Measurements from ENCODE around the gene ASB10.

The ASB10 gene

GRCh38 chr7:151143261-151144015 lies 43.6 kb downstream of the ASB10 start:
- H3K4ac ChIP-seq (ENCODE audit: low read depth, low read length), result no peak overlapping the region
- H3K4me1 ChIP-seq (ENCODE audit: control insufficient read depth in 1 of 2, insufficient read depth in 2 of 2, low read length in 2 of 2), result no peaks in the 10 kb centered on the region
- no peak overlapping the region for H3K9ac ChIP-seq (ENCODE audit: low read length)
- no peak overlapping the region for H3K18ac ChIP-seq (ENCODE audit: low read length)
- no peak overlapping the region for H3K4me3 ChIP-seq (ENCODE audit: low read depth, low read length)
- no peak overlapping the region for H2BK120ac ChIP-seq (ENCODE audit: insufficient read depth, low read length, poor library complexity)
- H3K36me3 ChIP-seq (ENCODE audit: control insufficient read depth in 1 of 2, insufficient read depth in 2 of 2, low read length in 2 of 2), result peaks cover 51 to 59% of the 10 kb centered on the region in 2 experiments
- no peaks in the 10 kb centered on the region for H3K27me3 ChIP-seq (ENCODE audit: insufficient read depth, low read length)
- H2BK12ac ChIP-seq (ENCODE audit: low read length), result no peak overlapping the region
- no peak overlapping the region for H3K23ac ChIP-seq (ENCODE audit: low read length)
- H4K91ac ChIP-seq (ENCODE audit: low read depth, low read length), result no peak overlapping the region
- peak overlapping the region; percentile 14 for H4K12ac ChIP-seq (ENCODE audit: low read depth, low read length)
- no peak overlapping the region for H3K14ac ChIP-seq (ENCODE audit: low read length)
- H3K79me2 ChIP-seq (ENCODE audit: control insufficient read depth, insufficient read depth, low read length, poor library complexity), result no peaks in the 10 kb centered on the region
- no peaks in the 10 kb centered on the region for H3K9me3 ChIP-seq (ENCODE audit: insufficient read depth, low read depth, low read length)
- no peaks in the 10 kb centered on the region for H3K79me1 ChIP-seq (ENCODE audit: low read length)
- H3K4me2 ChIP-seq (ENCODE audit: low read length), result no peak overlapping the region
- no peak overlapping the region for H3K27ac ChIP-seq (ENCODE audit: low read depth, low read length)
- no peak overlapping the region for H2AK5ac ChIP-seq (ENCODE audit: low read length)
- no peak overlapping the region for H2AFZ ChIP-seq (ENCODE audit: insufficient read depth, low read length, poor library complexity)
- H2BK5ac ChIP-seq (ENCODE audit: low read depth, low read length, poor library complexity), result no peak overlapping the region
- no CpG with 5 or more reads among the region's 25 CpGs for WGBS (ENCODE audit: extremely low coverage, insufficient coverage, insufficient read length)
- DNase-seq, result no peak
- H4K8ac ChIP-seq (ENCODE audit: low read depth, low read length), result no peak overlapping the region

GRCh38 chr7:151142686-151143040 lies 44.4 kb downstream of the ASB10 start:
- Histone ChIP-seq H3K79me1 (ENCODE audit: low read length) (no peaks in the 10 kb centered on the region), H2BK5ac (ENCODE audit: low read depth, low read length, poor library complexity) (no peak overlapping the region), H3K4me2 (ENCODE audit: low read length) (no peak overlapping the region), H4K12ac (ENCODE audit: low read depth, low read length) (no peak overlapping the region), H3K4me1 (ENCODE audit: control insufficient read depth in 1 of 2, insufficient read depth in 2 of 2, low read length in 2 of 2) (no peaks in the 10 kb centered on the region), H3K4ac (ENCODE audit: low read depth, low read length) (no peak overlapping the region), H2AK5ac (ENCODE audit: low read length) (no peak overlapping the region), H2BK120ac (ENCODE audit: insufficient read depth, low read length, poor library complexity) (no peak overlapping the region), H2AFZ (ENCODE audit: insufficient read depth, low read length, poor library complexity) (no peak overlapping the region), H3K14ac (ENCODE audit: low read length) (no peak overlapping the region), H3K36me3 (ENCODE audit: control insufficient read depth in 1 of 2, insufficient read depth in 2 of 2, low read length in 2 of 2) (peaks cover 59 to 67% of the 10 kb centered on the region in 2 experiments), H3K27ac (ENCODE audit: low read depth, low read length) (no peak overlapping the region), H3K9me3 (ENCODE audit: insufficient read depth, low read depth, low read length) (no peaks in the 10 kb centered on the region), H2BK12ac (ENCODE audit: low read length) (no peak overlapping the region), H3K23ac (ENCODE audit: low read length) (no peak overlapping the region), H3K9ac (ENCODE audit: low read length) (no peak overlapping the region), H3K27me3 (ENCODE audit: insufficient read depth, low read length) (no peaks in the 10 kb centered on the region), H3K79me2 (ENCODE audit: control insufficient read depth, insufficient read depth, low read length, poor library complexity) (no peaks in the 10 kb centered on the region), H4K8ac (ENCODE audit: low read depth, low read length) (no peak overlapping the region), H3K4me3 (ENCODE audit: low read depth, low read length) (no peak overlapping the region), H4K91ac (ENCODE audit: low read depth, low read length) (no peak overlapping the region), H3K18ac (ENCODE audit: low read length) (no peak overlapping the region)
- no peak for DNase-seq
- no CpG with 5 or more reads among the region's 10 CpGs for WGBS (ENCODE audit: extremely low coverage, insufficient coverage, insufficient read length)

GRCh38 chr7:151141855-151142685 lies 45.0 kb downstream of the ASB10 start:
- H3K23ac ChIP-seq (ENCODE audit: low read length), result no peak overlapping the region
- no peak overlapping the region for H3K4me2 ChIP-seq (ENCODE audit: low read length)
- no peak overlapping the region for H2BK5ac ChIP-seq (ENCODE audit: low read depth, low read length, poor library complexity)
- H3K79me2 ChIP-seq (ENCODE audit: control insufficient read depth, insufficient read depth, low read length, poor library complexity), result no peaks in the 10 kb centered on the region
- no peak overlapping the region for H2AFZ ChIP-seq (ENCODE audit: insufficient read depth, low read length, poor library complexity)
- H2BK12ac ChIP-seq (ENCODE audit: low read length), result no peak overlapping the region
- H3K27ac ChIP-seq (ENCODE audit: low read depth, low read length), result no peak overlapping the region
- H4K8ac ChIP-seq (ENCODE audit: low read depth, low read length), result no peak overlapping the region
- no peak overlapping the region for H4K91ac ChIP-seq (ENCODE audit: low read depth, low read length)
- no peak overlapping the region for H3K14ac ChIP-seq (ENCODE audit: low read length)
- H3K79me1 ChIP-seq (ENCODE audit: low read length), result no peaks in the 10 kb centered on the region
- no peak overlapping the region for H2AK5ac ChIP-seq (ENCODE audit: low read length)
- no peak overlapping the region for H3K4ac ChIP-seq (ENCODE audit: low read depth, low read length)
- H2BK120ac ChIP-seq (ENCODE audit: insufficient read depth, low read length, poor library complexity), result no peak overlapping the region
- H3K4me3 ChIP-seq (ENCODE audit: low read depth, low read length), result no peak overlapping the region
- H3K27me3 ChIP-seq (ENCODE audit: insufficient read depth, low read length), result no peaks in the 10 kb centered on the region
- H3K9ac ChIP-seq (ENCODE audit: low read length), result no peak overlapping the region
- no peak overlapping the region for H4K12ac ChIP-seq (ENCODE audit: low read depth, low read length)
- H3K18ac ChIP-seq (ENCODE audit: low read length), result no peak overlapping the region
- no peak for DNase-seq
- peaks cover 64 to 72% of the 10 kb centered on the region in 2 experiments for H3K36me3 ChIP-seq (ENCODE audit: control insufficient read depth in 1 of 2, insufficient read depth in 2 of 2, low read length in 2 of 2)
- WGBS (ENCODE audit: extremely low coverage, insufficient coverage, insufficient read length), result no CpG with 5 or more reads among the region's 31 CpGs
- no peaks in the 10 kb centered on the region for H3K9me3 ChIP-seq (ENCODE audit: insufficient read depth, low read depth, low read length)
- no peaks in the 10 kb centered on the region for H3K4me1 ChIP-seq (ENCODE audit: control insufficient read depth in 1 of 2, insufficient read depth in 2 of 2, low read length in 2 of 2)

- Histone ChIP-seq H3K14ac (ENCODE audit: low read length) (no peak overlapping the region), H3K4ac (ENCODE audit: low read depth, low read length) (no peak overlapping the region), H3K9me3 (ENCODE audit: insufficient read depth, low read depth, low read length) (no peaks in the 10 kb centered on the region), H3K36me3 (ENCODE audit: control insufficient read depth in 1 of 2, insufficient read depth in 2 of 2, low read length in 2 of 2) (peaks cover 70 to 78% of the 10 kb centered on the region in 2 experiments), H2AK5ac (ENCODE audit: low read length) (no peak overlapping the region), H2BK12ac (ENCODE audit: low read length) (no peak overlapping the region), H3K79me2 (ENCODE audit: control insufficient read depth, insufficient read depth, low read length, poor library complexity) (no peaks in the 10 kb centered on the region), H3K79me1 (ENCODE audit: low read length) (no peaks in the 10 kb centered on the region), H3K23ac (ENCODE audit: low read length) (no peak overlapping the region), H3K4me1 (ENCODE audit: control insufficient read depth in 1 of 2, insufficient read depth in 2 of 2, low read length in 2 of 2) (peaks cover 0 to 3% of the 10 kb centered on the region in 2 experiments), H3K27ac (ENCODE audit: low read depth, low read length) (no peak overlapping the region), H2AFZ (ENCODE audit: insufficient read depth, low read length, poor library complexity) (no peak overlapping the region), H3K18ac (ENCODE audit: low read length) (no peak overlapping the region), H3K9ac (ENCODE audit: low read length) (no peak overlapping the region), H2BK5ac (ENCODE audit: low read depth, low read length, poor library complexity) (no peak overlapping the region), H4K8ac (ENCODE audit: low read depth, low read length) (no peak overlapping the region), H2BK120ac (ENCODE audit: insufficient read depth, low read length, poor library complexity) (no peak overlapping the region), H3K4me3 (ENCODE audit: low read depth, low read length) (no peak overlapping the region), H3K27me3 (ENCODE audit: insufficient read depth, low read length) (no peaks in the 10 kb centered on the region), H3K4me2 (ENCODE audit: low read length) (no peak overlapping the region), H4K91ac (ENCODE audit: low read depth, low read length) (no peak overlapping the region), H4K12ac (ENCODE audit: low read depth, low read length) (no peak overlapping the region)
- no peak for DNase-seq
- WGBS (ENCODE audit: extremely low coverage, insufficient coverage, insufficient read length), result no CpG with 5 or more reads among the region's 9 CpGs
These were observed 45.7 kb downstream of the ASB10 start for GRCh38 chr7:151141311-151141854.
